Endothelial cell of umbilical vein (primary cell): ENCODE measurements around the gene USP6NL.

Experiments used
- FOS ChIP-seq: IDR thresholded peaks from 2 replicates; pipeline ENCODE4 v1.6.1; 2011; ENCODE audit warnings: mild to moderate bottlenecking, low read length, moderate library complexity, borderline replicate concordance; ENCODE audit not compliant: insufficient read depth
- MAX ChIP-seq: IDR thresholded peaks from 2 replicates; pipeline ENCODE4 v1.6.1; 2011; ENCODE audit not compliant: insufficient read depth, insufficient read length
- POLR2AphosphoS5 ChIP-seq: IDR thresholded peaks from 2 replicates; pipeline ENCODE4 v1.6.1; 2012; ENCODE audit warnings: low read depth, mild to moderate bottlenecking, control low read depth, low read length, moderate library complexity; ENCODE audit not compliant: insufficient read depth

GRCh38 chr10:11609492-11610093, 1.9 kb downstream of the USP6NL start:
- TF ChIP-seq MAX (no peak), FOS (no peak), POLR2AphosphoS5 (no peak)
